Erythroblast (primary cell): ENCODE data around the gene CTU2.

Experiments used
- GATA1 ChIP-seq: IDR thresholded peaks from 2 replicates; pipeline ENCODE4 v1.6.1; 2011; ENCODE audit warnings: low read depth, mild to moderate bottlenecking, control low read depth, low read length, moderate library complexity
- POLR2A ChIP-seq: IDR thresholded peaks from 2 replicates; pipeline ENCODE4 v1.6.1; 2011; ENCODE audit warnings: mild to moderate bottlenecking, low read length

DNA sequence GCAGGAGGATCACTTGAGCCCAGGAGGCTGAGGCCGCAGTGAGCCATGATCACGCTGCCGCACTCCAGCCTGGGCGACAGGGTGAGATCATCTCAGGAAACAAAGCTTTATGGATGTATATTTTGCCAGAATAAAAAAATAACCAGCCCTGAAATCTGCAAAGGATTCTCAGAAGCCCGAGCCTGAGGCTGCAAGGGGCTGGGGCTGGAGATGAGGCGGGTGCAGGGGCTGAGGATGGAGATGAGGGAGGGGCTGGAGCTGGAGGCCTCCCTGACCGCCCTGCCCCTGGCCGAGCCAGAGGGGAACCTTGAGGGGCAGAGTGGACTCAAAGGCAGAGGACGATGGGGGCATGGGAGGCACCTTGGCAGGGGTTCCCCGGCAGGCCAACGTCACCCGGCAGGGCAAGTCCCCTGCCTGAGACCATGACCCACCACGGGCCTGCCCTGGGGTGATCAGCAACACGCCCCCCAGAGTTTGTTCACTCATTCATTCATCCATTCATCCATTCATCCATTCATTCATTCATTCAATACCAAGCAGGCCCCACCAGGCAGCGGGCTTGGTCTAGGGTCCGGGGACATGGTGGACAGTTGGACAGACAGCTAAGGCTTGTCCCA, 46.2 kb downstream of the CTU2 start:
- TF ChIP-seq POLR2A = no peak
- TF ChIP-seq GATA1 = no peak
